ACC112 (cell line): ENCODE data around the gene SMC6.

Experiments used
- H2AFZ ChIP-seq: fragments of 200-600 bp; sonication (generic); one replicate; pipeline ENCODE4 v1.6.0; 2017; ENCODE audit warnings: antibody characterized with exemption, low read length; ENCODE audit not compliant: unreplicated experiment
- H3K27ac ChIP-seq: fragments of 200-600 bp; sonication (generic); 2 replicates; pipeline ENCODE4 v1.5.1; 2014; ENCODE audit warnings: low read depth, mild to moderate bottlenecking, antibody characterized with exemption, low read length, moderate library complexity
- H3K27me3 ChIP-seq: fragments of 200-600 bp; sonication (generic); 2 replicates; pipeline ENCODE4 v1.6.1; 2014; ENCODE audit warnings: mild to moderate bottlenecking, antibody characterized with exemption, low read length, moderate library complexity, mixed read lengths; ENCODE audit not compliant: insufficient read depth
- H3K36me3 ChIP-seq: fragments of 200-600 bp; sonication (generic); 2 replicates; pipeline ENCODE4 v1.6.1; 2016; ENCODE audit warnings: mild to moderate bottlenecking, antibody characterized with exemption, low read length, moderate library complexity, mixed read lengths; ENCODE audit not compliant: insufficient read depth
- H3K4me1 ChIP-seq: fragments of 200-600 bp; sonication (generic); one replicate; pipeline ENCODE4 v1.6.1; 2016; ENCODE audit warnings: low read length, mixed read lengths; ENCODE audit not compliant: insufficient read depth, unreplicated experiment, control insufficient read depth
- H3K4me3 ChIP-seq: fragments of 200-600 bp; sonication (generic); 2 replicates; pipeline ENCODE4 v1.5.1; 2014; ENCODE audit warnings: mild to moderate bottlenecking, low read depth, low read length
- H3K79me2 ChIP-seq: fragments of 200-600 bp; sonication (generic); one replicate; pipeline ENCODE4 v1.6.0; 2016; ENCODE audit warnings: low read length; ENCODE audit not compliant: control insufficient read depth, unreplicated experiment, insufficient read depth

The SMC6 gene

GRCh38 chr2:17615728-17616351, 137.8 kb downstream of the SMC6 start:
- H2AFZ ChIP-seq = peak overlapping the region; percentile 83
- no peaks in the 10 kb centered on the region for H3K36me3 ChIP-seq

GRCh38 chr2:17615147-17615546, 138.5 kb downstream of the SMC6 start:
- Histone ChIP-seq H2AFZ (peak overlapping the region; percentile 83), H3K79me2 (no peaks in the 10 kb centered on the region), H3K27ac (peak overlapping the region; percentile 66), H3K27me3 (no peaks in the 10 kb centered on the region), H3K36me3 (no peaks in the 10 kb centered on the region), H3K4me1 (peaks cover 28% of the 10 kb centered on the region), H3K4me3 (peak overlapping the region; percentile 7; the same call in 1 of the 2 replicates)

More at GRCh38 chr2:17615728-17616351, 137.8 kb downstream of the SMC6 start:
- H3K4me1 ChIP-seq = peaks cover 28% of the 10 kb centered on the region
- H3K79me2 ChIP-seq = no peaks in the 10 kb centered on the region
- peak overlapping the region; percentile 66 for H3K27ac ChIP-seq
- H3K27me3 ChIP-seq = no peaks in the 10 kb centered on the region
- peak overlapping the region; percentile 7; the same call in 1 of the 2 replicates for H3K4me3 ChIP-seq

- Histone ChIP-seq H3K27me3 (no peaks in the 10 kb centered on the region), H3K36me3 (no peaks in the 10 kb centered on the region), H3K27ac (no peak overlapping the region), H3K4me3 (no peak overlapping the region), H2AFZ (no peak overlapping the region), H3K4me1 (peaks cover 27% of the 10 kb centered on the region), H3K79me2 (no peaks in the 10 kb centered on the region)
Observed at GRCh38 chr2:17614174-17614930, 139.3 kb downstream of the SMC6 start.
